Loucy (cell line): ENCODE measurements around the gene MXRA8.

Experiments used
- CTCF ChIP-seq: fragments of 200-600 bp; sonication (generic); conservative IDR thresholded peaks from 2 replicates; pipeline ENCODE4 v1.5.1; 2014; ENCODE audit warnings: mild to moderate bottlenecking, antibody characterized with exemption, low read length
- EZH2phosphoT487 ChIP-seq: fragments of 200-600 bp; IDR thresholded peaks from 2 replicates; pipeline ENCODE4 v1.6.1; 2018; ENCODE audit warnings: antibody characterized with exemption, mild to moderate bottlenecking, moderate library complexity, borderline replicate concordance

GRCh38 chr1:1388078-1388472 is 29.7 kb upstream of the MXRA8 start:
- TF ChIP-seq CTCF: no peak
- no peak for TF ChIP-seq EZH2phosphoT487
